Keratinocyte (primary cell): ENCODE data around the gene MYO9A. TPM values are rescaled to one million over a fixed set of nuclear protein-coding genes. Genes with fewer than 3 reads are reported as not detected.
A peak's percentile ranks its signal among the peaks of the same experiment; 100 is the strongest.

Experiments
- DNase-seq: peaks from one replicate; pipeline ENCODE4 v3.0.0-alpha.2; 2011; ENCODE audit warnings: low read depth, missing footprints, low spot score
- FAIRE-seq: peaks from 2 replicates; lab custom pipeline; 2011; peaks lifted over from hg19 to GRCh38; lab: Jason Lieb, UNC
- H2AFZ ChIP-seq: 2 replicates; pipeline ENCODE4 v1.6.0; 2012; ENCODE audit warnings: low read length, control low read depth, inconsistent platforms; ENCODE audit not compliant: control insufficient read depth
- H3K27ac ChIP-seq: 2 replicates; pipeline ENCODE4 v1.5.1; 2011; ENCODE audit warnings: low read length; ENCODE audit not compliant: control insufficient read depth, insufficient read depth
- H3K27me3 ChIP-seq: 3 replicates; pipeline ENCODE4 v1.6.0; 2011; ENCODE audit warnings: low read length; ENCODE audit not compliant: control insufficient read depth, insufficient read depth; ENCODE audit errors: extremely low read depth
- H3K36me3 ChIP-seq, 2 experiments: 2 replicates in 1 of 2; 3 replicates in 1 of 2; pipeline ENCODE4 v1.5.1; 2011; ENCODE audit warnings: low read length in 2 of 2, mild to moderate bottlenecking in 1 of 2; ENCODE audit not compliant: control insufficient read depth in 2 of 2, insufficient read depth in 2 of 2; ENCODE audit errors: extremely low read depth in 1 of 2
- H3K4me1 ChIP-seq: 3 replicates; pipeline ENCODE4 v1.5.1; 2011; ENCODE audit warnings: low read length; ENCODE audit not compliant: control insufficient read depth, insufficient read depth; ENCODE audit errors: extremely low read depth
- H3K4me2 ChIP-seq: 3 replicates; pipeline ENCODE4 v1.6.0; 2011; ENCODE audit warnings: low read depth, low read length; ENCODE audit not compliant: control insufficient read depth, insufficient read depth; ENCODE audit errors: extremely low read depth
- H3K4me3 ChIP-seq, 3 experiments: fragments of 200-600 bp in 1 of 3; sonication (generic) in 1 of 3; 2 replicates in 2 of 3; 3 replicates in 1 of 3; pipeline ENCODE4 v1.5.1; 2011 to 2016; ENCODE audit warnings: low read length in 3 of 3, mild to moderate bottlenecking in 3 of 3, control low read depth in 2 of 3, inconsistent platforms in 1 of 3, low read depth in 1 of 3, mixed read lengths in 1 of 3, mixed run types in 1 of 3, moderate library complexity in 1 of 3; ENCODE audit not compliant: control insufficient read depth in 2 of 3, insufficient read depth in 2 of 3; ENCODE audit errors: extremely low read depth in 1 of 3
- H3K79me2 ChIP-seq: 2 replicates; pipeline ENCODE4 v1.6.0; 2012; ENCODE audit warnings: low read length; ENCODE audit not compliant: control insufficient read depth, insufficient read depth
- H3K9ac ChIP-seq: 3 replicates; pipeline ENCODE4 v1.6.0; 2011; ENCODE audit warnings: low read length; ENCODE audit not compliant: control insufficient read depth, insufficient read depth; ENCODE audit errors: extremely low read depth
- H3K9me1 ChIP-seq: 3 replicates; pipeline ENCODE4 v1.6.0; 2011; ENCODE audit warnings: low read length; ENCODE audit not compliant: control insufficient read depth, insufficient read depth; ENCODE audit errors: extremely low read depth
- H3K9me3 ChIP-seq: 2 replicates; pipeline ENCODE4 v1.5.1; 2012; ENCODE audit warnings: low read depth, low read length; ENCODE audit not compliant: control insufficient read depth
- H4K20me1 ChIP-seq: 3 replicates; pipeline ENCODE4 v1.6.0; 2011; ENCODE audit warnings: low read length; ENCODE audit not compliant: control insufficient read depth, insufficient read depth; ENCODE audit errors: extremely low read depth
- CTCF ChIP-seq, 3 experiments: IDR thresholded peaks in 1 of 3; conservative IDR thresholded peaks in 1 of 3; optimal IDR thresholded peaks in 1 of 3; 2 replicates in 2 of 3; 3 replicates in 1 of 3; pipeline versions ENCODE3 to v1.5.1; 2011; ENCODE audit warnings: low read length in 3 of 3, mild to moderate bottlenecking in 3 of 3, moderate library complexity in 2 of 3, control low read depth in 1 of 3, inconsistent platforms in 1 of 3; ENCODE audit not compliant: insufficient read depth in 2 of 3; ENCODE audit errors: extremely low read depth in 1 of 3
- EZH2 ChIP-seq: IDR thresholded peaks from one replicate; pipeline ENCODE4 v1.6.1; 2012; ENCODE audit warnings: inconsistent platforms, mild to moderate bottlenecking, low read length, moderate library complexity
- dilution Hi-C: fragments of 300-500 bp; cut with MboI; formaldehyde crosslinking; loops from one replicate; pipeline ENCODE4 v1.7.0; 2020; ENCODE audit warnings: low sequenced_read_pairs; ENCODE audit not compliant: extremely low pct_ligation_motif_present
- polyA plus RNA-seq, 5 experiments: library from polyadenylated mRNA; depleted of rRNA in 3 of 5; stranded (reverse) in 3 of 5; stranded (forward) in 1 of 5; unstranded in 1 of 5; fragments of >200 nt; gene quantifications; 1 replicate in 1 of 5; 2 replicates in 3 of 5; 3 replicates in 1 of 5; pipeline versions ENCODE4 v1.2.1 to v1.2.3, GENCODE V29; 2011 to 2012; ENCODE audit warnings: missing spikeins in 2 of 5, low read depth in 1 of 5, low replicate concordance in 1 of 5

Gene MYO9A
- polyA plus RNA-seq, 1 donor (not counting 4 experiments of a cell fraction or from before 2014, with no cell fraction given): 10.6 TPM

- peaks cover 0 to 2% of the 10 kb centered on the region in 2 experiments for H3K36me3 ChIP-seq
- no peak for FAIRE-seq
- no peaks in the 10 kb centered on the region for H4K20me1 ChIP-seq
- H3K27me3 ChIP-seq: no peaks in the 10 kb centered on the region
- TF ChIP-seq CTCF (optimal IDR thresholded peaks at IDR 0.05 in 1 of 3, IDR thresholded peaks at IDR 0.05 in 1 of 3, conservative IDR thresholded peaks at IDR 0.05 in 1 of 3; ENCODE audit: extremely low read depth in 1 of 3, insufficient read depth in 2 of 3, low read length in 3 of 3): no peak
- DNase-seq: no peak
- peaks cover 10% of the 10 kb centered on the region for H3K4me1 ChIP-seq
- H3K4me2 ChIP-seq: no peak overlapping the region
- no peak overlapping the region for H3K27ac ChIP-seq
- no peaks in the 10 kb centered on the region for H3K79me2 ChIP-seq
- dilution Hi-C loops: no loop called here
- H3K9me3 ChIP-seq: no peaks in the 10 kb centered on the region
- H2AFZ ChIP-seq: no peak overlapping the region
- no peak overlapping the region for H3K9ac ChIP-seq
- H3K4me3 ChIP-seq: no peak overlapping the region
- no peaks in the 10 kb centered on the region for H3K9me1 ChIP-seq
These were observed 313.7 kb downstream of the MYO9A start for GRCh38 chr15:71804226-71804625.

GRCh38 chr15:71802770-71803169, 315.2 kb downstream of the MYO9A start:
- Histone ChIP-seq H3K9me1 (no peaks in the 10 kb centered on the region), H3K9ac (no peak overlapping the region), H3K4me2 (no peak overlapping the region), H3K79me2 (no peaks in the 10 kb centered on the region), H3K4me1 (peaks cover 10% of the 10 kb centered on the region), H3K27ac (no peak overlapping the region), H3K36me3 (no peaks in the 10 kb centered on the region), H2AFZ (no peak overlapping the region), H3K27me3 (no peaks in the 10 kb centered on the region), H3K9me3 (no peaks in the 10 kb centered on the region), H3K4me3 (no peak overlapping the region), H4K20me1 (no peaks in the 10 kb centered on the region)
- no peak for FAIRE-seq
- DNase-seq: no peak
- TF ChIP-seq CTCF (optimal IDR thresholded peaks at IDR 0.05 in 1 of 3, IDR thresholded peaks at IDR 0.05 in 1 of 3, conservative IDR thresholded peaks at IDR 0.05 in 1 of 3; ENCODE audit: extremely low read depth in 1 of 3, insufficient read depth in 2 of 3, low read length in 3 of 3): peak; percentile 26 to 42 (median 34)
- no peak for TF ChIP-seq EZH2
- dilution Hi-C loops: no loop called here
